ENCODE results near the gene CORO1C. TPM values are rescaled to one million over a fixed set of nuclear protein-coding genes. Genes with fewer than 3 reads are reported as not detected.
"Not testable (repeated sequence)": the region's sequence is repeated elsewhere in the genome, so short reads cannot be mapped to it uniquely, and the experiment has no call there.

CORO1C gene
- total and polyA plus RNA-seq, 10 donors, result 12.0 to 119 (median 74.8) TPM

GRCh38 chr12:108634341-108634751 is 97.0 kb downstream of the CORO1C start:
- intact Hi-C loops (cut with DNase I; ENCODE audit: low total_unique reads), result no loop called here
- Histone ChIP-seq H3K4me1 (peaks cover 56 to 100% (median 95%) of the 10 kb centered on the region in 6 donors), H3K9me3 (no peaks in the 10 kb centered on the region), H3K36me3 (no peaks in the 10 kb centered on the region), H3K27me3 (replicated peaks in 1 of 7) (no peaks in the 10 kb centered on the region), H3K4me3 (peak overlapping the region in 4 of 8 donors; percentile 51 to 76 (median 56)), H3K27ac (peak overlapping the region; percentile 67 to 97 (median 90))
- DNase-seq, result peak; percentile 93
- 9 to 34% (median 33%) methylated on average over 4 of the region's 4 CpGs for WGBS, 5 donors
- peak; percentile 25 to 84 (median 69) for TF ChIP-seq POLR2AphosphoS5 (IDR thresholded peaks at IDR 0.05)
- no peak for TF ChIP-seq CTCF (IDR thresholded peaks at IDR 0.05 in 8 of 11, conservative IDR thresholded peaks at IDR 0.05 in 3 of 11)
- TF ChIP-seq POLR2A (IDR thresholded peaks at IDR 0.05), result no peak

- Histone ChIP-seq H3K27ac (peak within 1 kb of the TSS; percentile 67 to 97 (median 90)), H3K36me3 (no peaks in the 10 kb centered on the region), H3K9me3 (no peaks in the 10 kb centered on the region), H3K4me1 (peaks cover 61 to 100% (median 96%) of the 10 kb centered on the region in 6 donors), H3K4me3 (peak within 1 kb of the TSS; percentile 33 to 76 (median 55)), H3K27me3 (replicated peaks in 1 of 7) (no peaks in the 10 kb centered on the region)
- TF ChIP-seq POLR2A (IDR thresholded peaks at IDR 0.05) (peak; percentile 43 to 61 (median 52)), POLR2AphosphoS5 (IDR thresholded peaks at IDR 0.05) (peak; percentile 96 to 97 (median 97)), CTCF (IDR thresholded peaks at IDR 0.05 in 8 of 11, conservative IDR thresholded peaks at IDR 0.05 in 3 of 11) (peak; percentile 15 to 70 (median 52))
- WGBS, 5 donors, result 25 to 32% (median 30%) methylated on average over 12 to 14 of the region's 14 CpGs
- DNase-seq, result peak; percentile 98
- intact Hi-C loops (cut with DNase I; ENCODE audit: low total_unique reads), result no loop called here
These were observed 97.6 kb downstream of the CORO1C start, which contains the start of gene SELPLG for GRCh38 chr12:108633534-108634248. SELPLG (minus strand) TSS chr12:108633894; CDS start chr12:108624307, 9,587 bp downstream.

GRCh38 chr12:108633081-108633533 is 98.2 kb downstream of the CORO1C start:
- H3K36me3 ChIP-seq, result no peaks in the 10 kb centered on the region
- no peak for TF ChIP-seq POLR2AphosphoS5 (IDR thresholded peaks at IDR 0.05)
- TF ChIP-seq POLR2A (IDR thresholded peaks at IDR 0.05), result no peak
- TF ChIP-seq CTCF (IDR thresholded peaks at IDR 0.05 in 8 of 11, conservative IDR thresholded peaks at IDR 0.05 in 3 of 11), result no peak
- peak overlapping the region; percentile 67 to 97 (median 90) for H3K27ac ChIP-seq
- no peaks in the 10 kb centered on the region for H3K9me3 ChIP-seq
- peak overlapping the region; percentile 33 to 76 (median 55) for H3K4me3 ChIP-seq
- intact Hi-C loops (cut with DNase I; ENCODE audit: low total_unique reads), result no loop called here
- peak; percentile 73 for DNase-seq
- WGBS, 5 donors, result 58 to 74% (median 67%) methylated on average over 7 of the region's 7 CpGs
- peaks cover 58 to 100% (median 95%) of the 10 kb centered on the region in 6 donors for H3K4me1 ChIP-seq
- no peaks in the 10 kb centered on the region for H3K27me3 ChIP-seq (replicated peaks in 1 of 7)

GRCh38 chr12:108631261-108631660 is 100.1 kb downstream of the CORO1C start:
- intact Hi-C loops (cut with DNase I; ENCODE audit: low total_unique reads); DNase-seq; H3K27me3 ChIP-seq (replicated peaks in 1 of 7); H3K9me3 ChIP-seq: not testable (repeated sequence)
- H3K27ac ChIP-seq, result peak overlapping the region; percentile 51 to 97 (median 90)
- WGBS, 5 donors, result 75 to 87% (median 84%) methylated on average over 4 of the region's 4 CpGs
- peaks cover 58 to 100% (median 95%) of the 10 kb centered on the region in 6 donors for H3K4me1 ChIP-seq
- peaks cover 0 to 15% (median 1%) of the 10 kb centered on the region in 6 donors for H3K36me3 ChIP-seq
- peak overlapping the region in 6 of 8 donors; percentile 37 to 76 (median 56) for H3K4me3 ChIP-seq

Data from spleen (tissue), 11 donors.